HepG2 (cell line): ENCODE results near the gene HEXIM1. TPM values are rescaled to one million over a fixed set of nuclear protein-coding genes. Genes with fewer than 3 reads are reported as not detected.

Experiments
- ASH2L ChIP-seq: fragments of 300-600, 200-600 bp; sonication (generic); IDR thresholded peaks from 2 replicates; pipeline ENCODE4 v1.7.0; 2017; ENCODE audit warnings: low read depth, mild to moderate bottlenecking, moderate library complexity, mixed read lengths, low read length; ENCODE audit not compliant: insufficient read length
- CREB3 ChIP-seq: sonication (generic); formaldehyde crosslinking; IDR thresholded peaks from 2 replicates; pipeline ENCODE4 v1.5.0; 2020; ENCODE audit warnings: missing genetic modification reagents
- DPF2 ChIP-seq: sonication (generic); formaldehyde crosslinking; IDR thresholded peaks from 2 replicates; pipeline ENCODE4 v1.4.0; 2020; ENCODE audit warnings: mild to moderate bottlenecking, low read depth, missing genetic modification reagents, borderline replicate concordance
- GFI1 ChIP-seq: sonication (generic); formaldehyde crosslinking; IDR thresholded peaks from 2 replicates; pipeline ENCODE4 v1.5.0; 2020; ENCODE audit warnings: missing genetic modification reagents, mild to moderate bottlenecking, borderline replicate concordance
- JUND ChIP-seq: sonication (generic); formaldehyde crosslinking; IDR thresholded peaks from 2 replicates; pipeline ENCODE4 v1.8.0; 2022; ENCODE audit warnings: mild to moderate bottlenecking, missing genetic modification reagents
- MIXL1 ChIP-seq: IDR thresholded peaks from 2 replicates; pipeline ENCODE4 v1.6.1; 2016
- POGZ ChIP-seq: sonication (generic); formaldehyde crosslinking; IDR thresholded peaks from 2 replicates; pipeline ENCODE4 v1.4.0; 2020; ENCODE audit warnings: mild to moderate bottlenecking, missing genetic modification reagents
- RBFOX2 ChIP-seq: fragments of 200-400 bp; formaldehyde crosslinking; IDR thresholded peaks from 2 replicates; pipeline ENCODE4 v1.6.1; 2017; ENCODE audit warnings: low read depth, mild to moderate bottlenecking, low read length
- SAFB2 ChIP-seq: sonication (generic); formaldehyde crosslinking; IDR thresholded peaks from 2 replicates; pipeline ENCODE4 v1.5.1; 2020; ENCODE audit warnings: missing genetic modification reagents, low read depth, mild to moderate bottlenecking, borderline replicate concordance
- SNAI1 ChIP-seq: sonication (generic); formaldehyde crosslinking; IDR thresholded peaks from 2 replicates; pipeline ENCODE4 v1.5.0; 2020; ENCODE audit warnings: mild to moderate bottlenecking, missing genetic modification reagents, borderline replicate concordance
- SNAPC4 ChIP-seq: sonication (generic); formaldehyde crosslinking; IDR thresholded peaks from 2 replicates; pipeline ENCODE4 v1.4.0; 2020; ENCODE audit warnings: mild to moderate bottlenecking, missing genetic modification reagents
- TFDP2 ChIP-seq: sonication (generic); formaldehyde crosslinking; IDR thresholded peaks from 2 replicates; pipeline ENCODE4 v1.4.0; 2020; ENCODE audit warnings: missing genetic modification reagents
- ZFP36L2 ChIP-seq: sonication (generic); formaldehyde crosslinking; IDR thresholded peaks from 2 replicates; pipeline ENCODE4 v1.4.0; 2020; ENCODE audit warnings: missing genetic modification reagents
- ZFP91 ChIP-seq: sonication (generic); formaldehyde crosslinking; IDR thresholded peaks from 2 replicates; pipeline ENCODE4 v1.9.0; 2022; ENCODE audit warnings: missing genetic modification reagents, mild to moderate bottlenecking, borderline replicate concordance
- ZMAT3 ChIP-seq: sonication (generic); formaldehyde crosslinking; conservative IDR thresholded peaks from 2 replicates; pipeline ENCODE4 v1.7.0; 2021; ENCODE audit warnings: missing genetic modification reagents
- ZNF180 ChIP-seq: sonication (generic); formaldehyde crosslinking; IDR thresholded peaks from 2 replicates; pipeline ENCODE4 v1.4.0; 2020; ENCODE audit warnings: low read depth, missing genetic modification reagents, borderline replicate concordance
- ZNF432 ChIP-seq: sonication (generic); formaldehyde crosslinking; IDR thresholded peaks from 2 replicates; pipeline ENCODE4 v1.5.0; 2020; ENCODE audit warnings: missing genetic modification reagents, mild to moderate bottlenecking, borderline replicate concordance
- ZNF564 ChIP-seq: sonication (generic); formaldehyde crosslinking; IDR thresholded peaks from 2 replicates; pipeline ENCODE4 v1.8.1; 2023; ENCODE audit warnings: mild to moderate bottlenecking, missing genetic modification reagents
- ZNF841 ChIP-seq: sonication (generic); formaldehyde crosslinking; IDR thresholded peaks from 2 replicates; pipeline ENCODE4 v1.8.1; 2023; ENCODE audit warnings: missing genetic modification reagents, borderline replicate concordance
- polyA plus RNA-seq, 8 experiments: library from polyadenylated mRNA; depleted of rRNA in 3 of 8; stranded (reverse) in 7 of 8; unstranded in 1 of 8; fragments of >200 nt; fragmentation: Illumina TruSeq in 4 of 8; extraction: Trizol in 4 of 8; gene quantifications; 2 replicates each; pipeline versions ENCODE4 v1.2.1 to v1.2.3, GENCODE V29; 2011 to 2016; ENCODE audit warnings: low read depth in 4 of 8, missing spikeins in 1 of 8, mixed read lengths in 1 of 8; ENCODE audit not compliant: insufficient read depth in 1 of 8
- total RNA-seq, 5 experiments: library from RNA; depleted of rRNA; stranded (reverse); fragments of >200 nt; fragmentation: Illumina TruSeq; extraction: Trizol; gene quantifications; 2 replicates each; pipeline ENCODE4 v1.2.3, GENCODE V29; 2016; ENCODE audit warnings: low read depth in 1 of 5

The HEXIM1 gene
- total and polyA plus RNA-seq, 2 of the 13 experiments (the other 11 are each of a cell fraction or from before 2014, with no cell fraction given), result 10.5 to 16.6 TPM

GRCh38 chr17:45172541-45173286, 24.4 kb downstream of the HEXIM1 start (continued):
- no peak for TF ChIP-seq ZNF841 (CRISPR knock-in tag)
- TF ChIP-seq GFI1 (CRISPR knock-in tag), result 0 out of 2 replicates have a peak, but pooled peaks have one; percentile 49
- no peak; the same call in 1 of the 2 replicates for TF ChIP-seq SNAPC4 (CRISPR knock-in tag)
- no peak for TF ChIP-seq POGZ
- peak; percentile 43; the same call in 1 of the 2 replicates for TF ChIP-seq DPF2 (CRISPR knock-in tag)
- TF ChIP-seq TFDP2 (CRISPR knock-in tag), result 0 out of 2 replicates have a peak, but pooled peaks have one; percentile 17
- peak; percentile 0; the same call in 1 of the 2 replicates for TF ChIP-seq SAFB2 (CRISPR knock-in tag)
- no peak for TF ChIP-seq ZNF180 (CRISPR knock-in tag)
- TF ChIP-seq ZNF564, result 0 out of 2 replicates have a peak, but pooled peaks have one; percentile 68
- no peak for TF ChIP-seq CREB3 (CRISPR knock-in tag)
- TF ChIP-seq ASH2L, result no peak
- TF ChIP-seq ZNF432 (CRISPR knock-in tag), result no peak
- no peak for TF ChIP-seq ZFP36L2 (CRISPR knock-in tag)
- TF ChIP-seq ZFP91 (CRISPR knock-in tag), result peak; percentile 100
- TF ChIP-seq RBFOX2, result peak; percentile 87
- no peak for TF ChIP-seq JUND (CRISPR knock-in tag)
- TF ChIP-seq ZMAT3 (CRISPR knock-in tag), result no peak; the same call in 1 of the 2 replicates
- 0 out of 2 replicates have a peak, but pooled peaks have one; percentile 34 for TF ChIP-seq MIXL1 (CRISPR knock-in tag)
- TF ChIP-seq SNAI1 (CRISPR knock-in tag), result no peak
